Right lobe of liver (tissue), 6 donors: Measurements from ENCODE around the gene TMC5. TPM values are rescaled to one million over a fixed set of nuclear protein-coding genes. Genes with fewer than 3 reads are reported as not detected.
A peak's percentile ranks its signal among the peaks of the same experiment; 100 is the strongest.

ENCODE experiments used
- ATAC-seq, 4 donors: fragments of 200-7000 bp; cut with Tn5 transposase; one replicate each; pipeline ENCODE4 v1.9.1; 2020; ENCODE audit warnings: mild to moderate bottlenecking in 4 of 4, moderate library complexity in 4 of 4
- DNase-seq, 3 donors: peaks; one replicate each; pipeline ENCODE4 v3.0.0-alpha.2; 2020
- H3K27ac ChIP-seq, 3 donors: fragments of 200-600 bp; one replicate each; pipeline ENCODE4 v1.8.0; 2022
- H3K27me3 ChIP-seq, 2 donors: fragments of 200-600 bp; one replicate each; pipeline ENCODE4 v1.8.0; 2022
- H3K36me3 ChIP-seq, 4 donors: fragments of 200-600 bp; sonication (generic) in 1 of 4; one replicate each; pipeline versions ENCODE4 v1.5.1 to v1.8.0; 2017 to 2022; ENCODE audit warnings: control low read depth in 1 of 4
- H3K4me1 ChIP-seq, 4 donors: fragments of 200-600 bp; sonication (generic) in 1 of 4; one replicate each; pipeline versions ENCODE4 v1.5.1 to v1.8.0; 2017 to 2022; ENCODE audit warnings: control low read depth in 1 of 4
- H3K4me3 ChIP-seq, 3 donors: fragments of 200-600 bp; one replicate each; pipeline ENCODE4 v1.8.0; 2022
- H3K9me3 ChIP-seq, 4 donors: fragments of 200-600 bp; sonication (generic) in 1 of 4; one replicate each; pipeline versions ENCODE4 v1.5.1 to v1.8.0; 2017 to 2022; ENCODE audit warnings: control low read depth in 1 of 4
- POLR2A ChIP-seq: fragments of 450-650 bp; IDR thresholded peaks from one replicate; pipeline ENCODE4 v1.6.1; 2017; ENCODE audit warnings: antibody characterized with exemption, mild to moderate bottlenecking
- WGBS: methylation state at CpG from one replicate; pipeline ENCODE4 v1.1.6; 2018; ENCODE audit warnings: low coverage, low lambda C conversion rate; ENCODE audit not compliant: insufficient coverage; ENCODE audit errors: missing lambda C conversion rate; 5-methylcytosine and 5-hydroxymethylcytosine counted together
- intact Hi-C, 2 donors: fragments of 100-400 bp; cut with DNase I; formaldehyde crosslinking; loops; one replicate each; pipeline versions ENCODE4 v1.11.2 to v1.14.1; 2022
- total RNA-seq, 6 experiments: library from RNA; depleted of rRNA in 2 of 6; stranded (reverse); fragments of >200 nt in 2 of 6; fragmentation: NEBNext Ultra II Directional in 3 of 6; extraction: Animal tissue kit (Norgen Biotek cat#: 25700) in 3 of 6; gene quantifications; one replicate each; pipeline versions ENCODE4 v1.1.0 to v1.2.4, GENCODE V29; 2016 to 2023
- TF ChIP-seq, protein P1 (sequence below), 4 donors: fragments of 200-600 bp in 3 of 4; fragments of 450-650 bp in 1 of 4; IDR thresholded peaks; one replicate each; pipeline versions ENCODE4 v1.5.1 to v1.8.0; 2016 to 2022; ENCODE audit warnings: antibody characterized with exemption in 4 of 4, mild to moderate bottlenecking in 2 of 4
- donor health status: DM: no; HTN: yes; CAD: no.
- donor health status: DM: no; HTN: no; CAD: no.
- donor health status: DM: no; HTN: no; CAD: no.
- donor health status: DM: no; HTN: yes; CAD: no.
- donor health status: DM: no; HTN: yes; CAD: no.

The TMC5 gene
- total RNA-seq, 6 experiments from 2014 or later, result 0.43 to 3.4 (median 0.93) TPM; not detected in 1

GRCh38 chr16:19521471-19522396, 104.1 kb downstream of the TMC5 start, which contains the start of gene GDE1:
Gene GDE1 (minus strand): TSS chr16:19522098. CDS start chr16:19521964, 134 bp downstream.
- H3K27ac ChIP-seq, result peak within 1 kb of the TSS; percentile 51 to 75 (median 66)
- ATAC-seq (peak; percentile 87 to 93 (median 90)), DNase-seq (peak; percentile 97 to 98 (median 97))
- H3K4me1 ChIP-seq, result no peaks in the 10 kb centered on the region
- no peaks in the 10 kb centered on the region for H3K27me3 ChIP-seq
- WGBS, result 2% methylated on average over 29 of the region's 62 CpGs
- H3K4me3 ChIP-seq, result peak within 1 kb of the TSS; percentile 64 to 90 (median 86)
- peak; percentile 85 for TF ChIP-seq POLR2A
- TF ChIP-seq, protein P1, sequence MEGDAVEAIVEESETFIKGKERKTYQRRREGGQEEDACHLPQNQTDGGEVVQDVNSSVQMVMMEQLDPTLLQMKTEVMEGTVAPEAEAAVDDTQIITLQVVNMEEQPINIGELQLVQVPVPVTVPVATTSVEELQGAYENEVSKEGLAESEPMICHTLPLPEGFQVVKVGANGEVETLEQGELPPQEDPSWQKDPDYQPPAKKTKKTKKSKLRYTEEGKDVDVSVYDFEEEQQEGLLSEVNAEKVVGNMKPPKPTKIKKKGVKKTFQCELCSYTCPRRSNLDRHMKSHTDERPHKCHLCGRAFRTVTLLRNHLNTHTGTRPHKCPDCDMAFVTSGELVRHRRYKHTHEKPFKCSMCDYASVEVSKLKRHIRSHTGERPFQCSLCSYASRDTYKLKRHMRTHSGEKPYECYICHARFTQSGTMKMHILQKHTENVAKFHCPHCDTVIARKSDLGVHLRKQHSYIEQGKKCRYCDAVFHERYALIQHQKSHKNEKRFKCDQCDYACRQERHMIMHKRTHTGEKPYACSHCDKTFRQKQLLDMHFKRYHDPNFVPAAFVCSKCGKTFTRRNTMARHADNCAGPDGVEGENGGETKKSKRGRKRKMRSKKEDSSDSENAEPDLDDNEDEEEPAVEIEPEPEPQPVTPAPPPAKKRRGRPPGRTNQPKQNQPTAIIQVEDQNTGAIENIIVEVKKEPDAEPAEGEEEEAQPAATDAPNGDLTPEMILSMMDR (IDR thresholded peaks at IDR 0.05), result peak in 3 of 4 donors; percentile 45 to 55 (median 53)
- H3K36me3 ChIP-seq, result no peaks in the 10 kb centered on the region
- H3K9me3 ChIP-seq, result no peaks in the 10 kb centered on the region
- intact Hi-C loops, result no loop called here

- 29% methylated on average over 5 of the region's 5 CpGs for WGBS
- H3K4me1 ChIP-seq, result no peaks in the 10 kb centered on the region
- intact Hi-C loops, result no loop called here
Measured at GRCh38 chr16:19522397-19522732, 104.7 kb downstream of the TMC5 start.

GRCh38 chr16:19522760-19523159, 105.1 kb downstream of the TMC5 start:
- DNase-seq (no peak), ATAC-seq (no peak)
- TF ChIP-seq, protein P1 (IDR thresholded peaks at IDR 0.05), result no peak
- no peak for TF ChIP-seq POLR2A
- Histone ChIP-seq H3K9me3 (no peaks in the 10 kb centered on the region), H3K36me3 (no peaks in the 10 kb centered on the region), H3K4me3 (no peak overlapping the region), H3K27me3 (no peaks in the 10 kb centered on the region), H3K4me1 (no peaks in the 10 kb centered on the region), H3K27ac (no peak overlapping the region)
- 100% methylated on average over 2 of the region's 2 CpGs for WGBS
- intact Hi-C loops, result no loop called here

More at GRCh38 chr16:19522397-19522732, 104.7 kb downstream of the TMC5 start:
- Histone ChIP-seq H3K9me3 (no peaks in the 10 kb centered on the region), H3K36me3 (no peaks in the 10 kb centered on the region), H3K27me3 (no peaks in the 10 kb centered on the region), H3K27ac (peak overlapping the region in 1 of 3 donors; percentile 66), H3K4me3 (peak overlapping the region in 1 of 3 donors; percentile 86)
- no peak for ATAC-seq
- TF ChIP-seq, protein P1 (IDR thresholded peaks at IDR 0.05), result no peak
- TF ChIP-seq POLR2A, result no peak
- no peak for DNase-seq

- no peak overlapping the region for H3K27ac ChIP-seq
- no peak overlapping the region for H3K4me3 ChIP-seq
- no peaks in the 10 kb centered on the region for H3K27me3 ChIP-seq
- H3K4me1 ChIP-seq, result no peaks in the 10 kb centered on the region
- intact Hi-C loops, result no loop called here
- no peak for TF ChIP-seq POLR2A
- TF ChIP-seq, protein P1 (IDR thresholded peaks at IDR 0.05), result no peak
- no peaks in the 10 kb centered on the region for H3K9me3 ChIP-seq
- peak in 1 of 3 donors; percentile 20 for DNase-seq
- ATAC-seq, result no peak
- no peaks in the 10 kb centered on the region for H3K36me3 ChIP-seq
- WGBS, result 56% methylated on average over 16 of the region's 18 CpGs
Measured at GRCh38 chr16:19523184-19523558, 105.5 kb downstream of the TMC5 start.
